ENCODE measurements around the gene SPAM1.

GRCh38 chr7:123948136-123948535 lies 23.1 kb downstream of the SPAM1 start:
- TF ChIP-seq CREM (CRISPR knock-in tag; IDR thresholded peaks at IDR 0.05), result no peak
- TF ChIP-seq, protein P1, sequence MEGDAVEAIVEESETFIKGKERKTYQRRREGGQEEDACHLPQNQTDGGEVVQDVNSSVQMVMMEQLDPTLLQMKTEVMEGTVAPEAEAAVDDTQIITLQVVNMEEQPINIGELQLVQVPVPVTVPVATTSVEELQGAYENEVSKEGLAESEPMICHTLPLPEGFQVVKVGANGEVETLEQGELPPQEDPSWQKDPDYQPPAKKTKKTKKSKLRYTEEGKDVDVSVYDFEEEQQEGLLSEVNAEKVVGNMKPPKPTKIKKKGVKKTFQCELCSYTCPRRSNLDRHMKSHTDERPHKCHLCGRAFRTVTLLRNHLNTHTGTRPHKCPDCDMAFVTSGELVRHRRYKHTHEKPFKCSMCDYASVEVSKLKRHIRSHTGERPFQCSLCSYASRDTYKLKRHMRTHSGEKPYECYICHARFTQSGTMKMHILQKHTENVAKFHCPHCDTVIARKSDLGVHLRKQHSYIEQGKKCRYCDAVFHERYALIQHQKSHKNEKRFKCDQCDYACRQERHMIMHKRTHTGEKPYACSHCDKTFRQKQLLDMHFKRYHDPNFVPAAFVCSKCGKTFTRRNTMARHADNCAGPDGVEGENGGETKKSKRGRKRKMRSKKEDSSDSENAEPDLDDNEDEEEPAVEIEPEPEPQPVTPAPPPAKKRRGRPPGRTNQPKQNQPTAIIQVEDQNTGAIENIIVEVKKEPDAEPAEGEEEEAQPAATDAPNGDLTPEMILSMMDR (IDR thresholded peaks at IDR 0.05), result no peak
- no peak for TF ChIP-seq GABPB1 (CRISPR knock-in tag; IDR thresholded peaks at IDR 0.05)
- TF ChIP-seq, protein P2, sequence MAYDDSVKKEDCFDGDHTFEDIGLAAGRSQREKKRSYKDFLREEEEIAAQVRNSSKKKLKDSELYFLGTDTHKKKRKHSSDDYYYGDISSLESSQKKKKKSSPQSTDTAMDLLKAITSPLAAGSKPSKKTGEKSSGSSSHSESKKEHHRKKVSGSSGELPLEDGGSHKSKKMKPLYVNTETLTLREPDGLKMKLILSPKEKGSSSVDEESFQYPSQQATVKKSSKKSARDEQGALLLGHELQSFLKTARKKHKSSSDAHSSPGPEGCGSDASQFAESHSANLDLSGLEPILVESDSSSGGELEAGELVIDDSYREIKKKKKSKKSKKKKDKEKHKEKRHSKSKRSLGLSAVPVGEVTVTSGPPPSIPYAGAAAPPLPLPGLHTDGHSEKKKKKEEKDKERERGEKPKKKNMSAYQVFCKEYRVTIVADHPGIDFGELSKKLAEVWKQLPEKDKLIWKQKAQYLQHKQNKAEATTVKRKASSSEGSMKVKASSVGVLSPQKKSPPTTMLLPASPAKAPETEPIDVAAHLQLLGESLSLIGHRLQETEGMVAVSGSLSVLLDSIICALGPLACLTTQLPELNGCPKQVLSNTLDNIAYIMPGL (CRISPR knock-in tag; IDR thresholded peaks at IDR 0.05), result no peak
- TF ChIP-seq SP1 (CRISPR knock-in tag; conservative IDR thresholded peaks at IDR 0.05), result no peak
- TF ChIP-seq, protein P3, sequence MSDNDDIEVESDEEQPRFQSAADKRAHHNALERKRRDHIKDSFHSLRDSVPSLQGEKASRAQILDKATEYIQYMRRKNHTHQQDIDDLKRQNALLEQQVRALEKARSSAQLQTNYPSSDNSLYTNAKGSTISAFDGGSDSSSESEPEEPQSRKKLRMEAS (CRISPR knock-in tag; IDR thresholded peaks at IDR 0.05), result no peak
- no peak for TF ChIP-seq ATF1 (CRISPR knock-in tag; IDR thresholded peaks at IDR 0.05)
- no peak for TF ChIP-seq ESRRA (CRISPR knock-in tag; IDR thresholded peaks at IDR 0.05; ENCODE audit: borderline replicate concordance)

Measured in WTC11 (cell line).